Measurements from ENCODE around the gene KCNG2. TPM values are rescaled to one million over a fixed set of nuclear protein-coding genes. Genes with fewer than 3 reads are reported as not detected.

Gene KCNG2
- total RNA-seq, 1 experiment from 2014 or later, result not detected

DNA sequence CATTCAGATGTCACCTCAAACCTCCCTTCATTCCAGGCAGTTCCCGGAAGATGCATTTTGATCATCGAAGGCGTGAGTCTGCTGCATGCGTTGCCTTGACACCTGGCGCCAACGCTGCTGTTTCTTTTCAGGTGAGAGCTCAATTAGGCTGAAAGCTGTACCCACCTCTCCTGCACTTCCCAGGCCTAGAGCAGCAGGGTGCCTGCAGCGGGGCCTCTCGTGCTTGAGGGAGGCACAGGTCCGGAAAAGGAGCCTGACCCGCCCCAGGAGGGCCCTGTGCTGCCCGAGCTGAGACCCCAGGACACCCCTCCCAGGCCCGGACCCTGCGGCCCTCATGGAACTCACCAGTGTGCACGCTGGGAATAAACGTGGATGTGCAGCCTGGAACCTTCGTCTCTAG lies 31.4 kb upstream of the KCNG2 start:
- no peak for DNase-seq (ENCODE audit: low read depth)

DNA sequence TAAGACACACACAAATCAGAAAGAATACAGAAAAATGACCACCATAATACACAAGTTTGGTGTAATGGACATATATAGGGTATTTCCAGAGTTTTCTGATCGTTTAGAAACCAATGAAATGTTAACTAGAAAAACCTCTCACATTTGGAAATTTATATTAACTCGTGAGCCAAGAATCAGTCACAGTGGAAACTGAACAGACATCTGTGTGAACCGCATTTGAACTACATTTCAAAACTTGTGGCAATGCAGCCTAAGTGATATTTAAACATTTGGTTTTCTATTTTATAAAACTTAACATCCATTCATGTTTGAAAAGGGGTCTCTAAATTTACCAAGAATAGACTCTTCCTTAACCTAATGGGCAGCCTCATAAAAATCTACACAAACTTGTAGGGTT lies 29.0 kb upstream of the KCNG2 start:
- no peak for DNase-seq (ENCODE audit: low read depth)

DNA sequence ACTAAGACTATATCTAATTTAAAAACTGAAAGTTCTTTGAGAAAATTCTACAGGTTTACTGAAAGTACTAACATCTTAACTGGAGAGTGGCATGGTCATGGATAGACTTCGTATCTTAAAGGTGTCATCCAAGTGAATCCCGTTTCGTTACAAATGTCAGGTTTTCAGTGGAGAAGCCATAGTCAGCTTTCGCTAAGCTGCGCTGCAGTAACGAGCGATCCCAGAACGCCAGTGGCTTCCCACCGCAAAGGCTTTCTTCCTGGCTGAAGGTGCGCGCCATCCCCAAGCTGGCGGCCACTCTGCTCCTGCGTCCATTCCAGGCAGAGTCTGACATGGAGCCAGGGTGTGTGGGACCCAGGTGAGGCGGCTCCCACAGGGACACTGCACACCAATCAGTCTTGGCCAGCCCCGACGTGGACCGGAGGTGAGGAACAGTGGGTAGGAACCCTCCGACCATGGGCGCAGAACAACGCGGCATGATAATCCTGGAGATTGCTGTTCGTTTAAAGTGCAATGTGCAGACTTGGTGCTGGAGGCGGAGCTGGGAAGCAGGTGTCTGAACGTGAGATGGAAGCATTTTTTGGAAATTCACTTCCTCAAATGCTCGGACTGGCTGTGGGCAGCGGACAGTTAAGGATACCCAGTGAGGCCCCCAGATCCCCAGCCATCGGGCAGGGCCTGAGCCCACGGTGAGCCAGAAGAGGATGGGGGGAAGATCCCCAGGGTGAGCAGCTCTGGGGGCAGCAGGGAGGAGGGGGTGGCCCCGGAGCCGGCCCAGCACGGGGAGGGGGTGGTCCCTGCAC lies 27.8 kb upstream of the KCNG2 start:
- no peak for DNase-seq (ENCODE audit: low read depth)

DNA sequence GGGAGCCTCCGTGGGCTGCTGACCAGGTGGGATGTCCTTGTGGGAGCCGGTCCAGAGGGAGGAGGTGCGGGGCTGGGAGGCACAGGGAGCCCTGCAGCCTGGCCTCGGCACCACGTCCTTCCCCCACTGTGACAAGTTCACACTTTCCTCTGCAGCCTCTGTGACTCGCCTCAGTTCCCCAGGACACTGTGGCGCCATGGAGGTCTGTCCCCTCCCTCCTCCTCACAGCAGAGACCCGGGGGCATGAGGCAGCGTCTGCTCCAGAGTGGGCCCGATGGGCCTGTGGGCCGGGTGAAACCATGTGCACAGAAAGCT lies 27.3 kb upstream of the KCNG2 start:
- DNase-seq (ENCODE audit: low read depth), result no peak

DNA sequence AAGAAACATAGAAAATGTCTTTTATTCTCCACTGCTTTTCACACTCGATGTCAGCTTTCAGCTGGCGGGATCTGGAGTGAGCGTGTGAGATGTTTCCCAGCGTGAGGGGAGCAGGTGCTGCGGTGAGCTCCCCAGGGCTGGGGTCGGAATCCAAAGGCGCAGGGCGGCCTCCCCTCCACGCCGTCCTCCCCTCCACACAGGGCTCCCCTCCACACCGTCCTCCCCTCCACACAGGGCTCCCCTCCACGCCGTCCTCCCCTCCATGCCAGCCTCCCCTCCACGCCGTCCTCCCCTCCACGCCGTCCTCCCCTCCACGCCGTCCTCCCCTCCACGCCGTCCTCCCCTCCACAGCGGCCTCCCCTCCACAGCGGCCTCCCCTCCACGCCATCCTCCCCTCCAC lies 26.9 kb upstream of the KCNG2 start:
- DNase-seq (ENCODE audit: low read depth), result no peak

DNA sequence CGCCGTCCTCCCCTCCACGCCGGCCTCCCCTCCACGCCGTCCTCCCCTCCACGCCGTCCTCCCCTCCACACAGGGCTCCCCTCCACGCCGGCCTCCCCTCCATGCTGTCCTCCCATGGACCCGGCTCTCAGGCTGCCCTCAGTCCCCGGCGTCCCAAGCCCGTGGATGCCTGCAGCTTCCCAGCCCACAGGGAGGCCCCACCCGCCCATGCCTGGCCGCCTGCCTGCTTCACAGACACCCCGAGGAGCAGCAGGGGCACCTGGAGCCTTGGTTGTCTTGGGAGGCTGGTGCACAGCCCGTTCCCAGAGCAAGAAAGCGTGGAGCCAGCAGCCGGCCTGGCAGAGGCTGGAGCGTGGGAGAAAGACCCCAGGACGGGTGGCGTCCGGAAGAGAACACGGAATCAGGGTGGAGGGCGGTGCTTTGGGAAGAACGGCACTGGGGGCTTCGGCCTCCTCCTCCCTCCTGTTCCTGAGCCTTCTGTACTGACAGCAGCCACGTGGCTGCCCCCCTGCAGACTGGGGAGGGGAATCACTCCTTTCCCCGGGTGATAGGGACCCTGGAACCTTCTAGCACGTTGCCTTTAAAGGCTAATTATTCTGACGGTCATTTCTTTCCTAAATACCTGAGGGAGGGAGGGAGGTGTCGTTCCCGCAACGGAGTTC lies 26.2 kb upstream of the KCNG2 start:
- DNase-seq (ENCODE audit: low read depth), result no peak

DNA sequence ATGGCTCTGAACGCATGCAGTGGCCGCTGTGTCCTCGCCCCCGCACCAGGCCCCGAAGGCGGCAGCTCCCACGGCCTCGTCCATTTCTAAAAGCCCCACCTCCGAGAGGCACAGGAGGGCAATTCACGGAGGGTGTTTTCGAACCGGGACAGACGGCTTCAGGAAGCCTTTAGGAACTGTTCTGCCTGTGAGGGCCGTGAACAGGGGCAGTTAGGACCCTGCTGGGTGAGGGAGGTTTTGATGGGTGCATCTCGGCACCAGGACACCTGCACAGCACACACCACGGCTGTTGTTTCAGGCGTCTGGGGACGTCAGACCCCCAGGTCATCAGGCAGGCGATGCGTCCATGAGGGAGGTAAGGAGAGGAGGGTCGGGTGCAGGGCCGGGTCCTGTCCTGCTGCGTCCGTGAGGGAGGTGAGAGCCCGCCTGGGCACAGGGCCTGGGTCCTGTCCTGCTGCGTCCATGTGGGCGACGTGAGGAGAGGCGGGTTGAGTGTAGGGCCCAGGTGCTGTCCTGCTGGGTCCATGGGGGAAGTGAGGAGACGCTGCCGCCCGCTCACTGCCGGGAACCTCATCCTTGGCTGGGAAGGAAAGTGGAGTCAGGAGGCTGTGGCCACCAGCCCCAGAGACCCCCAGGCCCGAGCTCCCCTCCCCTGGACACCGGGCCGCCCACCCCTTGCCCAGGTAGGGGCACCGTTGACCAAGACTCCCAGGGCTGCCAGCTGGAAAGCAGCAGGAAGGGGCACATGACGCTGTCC lies 25.5 kb upstream of the KCNG2 start:
- DNase-seq (ENCODE audit: low read depth), result no peak

DNA sequence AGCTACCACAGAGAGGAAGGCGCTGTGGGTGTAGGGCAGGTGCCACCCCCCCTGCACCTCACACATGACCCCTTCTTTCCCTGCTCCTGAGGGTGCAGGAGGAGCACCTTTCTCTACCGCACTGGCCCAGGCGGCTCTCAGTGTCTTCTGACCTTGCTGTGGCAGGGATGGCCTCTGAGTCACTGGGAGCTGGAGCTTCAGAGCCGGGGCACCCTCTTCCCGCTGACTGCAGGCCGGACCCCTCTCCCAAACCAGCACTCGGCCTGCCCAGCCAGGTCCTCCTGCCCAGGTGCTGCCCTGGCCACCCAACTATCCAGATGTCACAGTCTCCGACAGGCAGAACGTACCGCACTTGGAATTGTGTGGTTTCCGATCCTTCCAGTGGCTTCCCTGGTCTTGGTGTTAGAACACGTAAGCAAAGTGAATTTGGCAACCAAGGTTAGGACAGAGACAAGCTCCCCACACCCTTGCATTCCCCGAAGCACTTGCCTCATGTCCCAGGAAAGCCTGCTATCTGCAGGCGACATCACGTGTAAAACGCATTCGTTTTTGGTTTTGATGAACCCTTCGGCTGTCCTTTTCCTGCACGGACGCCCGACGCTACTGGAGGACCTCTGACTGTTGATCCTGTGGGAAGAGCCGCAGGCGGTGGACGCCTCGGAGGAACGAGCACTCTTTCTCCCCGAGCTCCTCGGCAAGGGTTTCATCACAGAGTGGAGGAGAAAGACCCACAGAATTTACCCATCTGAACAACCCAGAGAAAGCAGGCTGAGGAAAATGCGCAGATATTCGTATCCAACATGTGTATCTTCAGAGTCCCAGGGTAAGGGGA lies 24.7 kb upstream of the KCNG2 start:
- no peak for DNase-seq (ENCODE audit: low read depth)

DNA sequence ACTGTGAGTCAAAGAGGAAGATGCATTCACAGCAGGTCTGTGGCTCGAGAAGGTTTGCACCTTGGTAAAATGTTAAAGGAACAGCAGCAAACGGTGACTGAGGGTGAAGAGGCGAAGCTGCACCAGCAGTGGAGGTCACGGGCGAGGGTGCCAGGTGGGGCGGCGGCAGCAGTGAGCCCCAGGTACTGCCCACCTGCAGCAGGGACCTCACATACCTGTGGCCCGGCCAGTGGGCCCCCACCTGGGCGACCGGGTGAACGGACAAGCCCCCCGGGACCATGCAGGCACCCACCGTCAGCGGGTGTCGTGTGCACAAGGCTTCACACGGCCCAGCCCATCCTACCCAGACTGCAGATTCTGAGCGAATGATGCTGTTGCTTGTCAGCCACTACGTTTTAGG lies 23.6 kb upstream of the KCNG2 start:
- DNase-seq (ENCODE audit: low read depth), result no peak

DNA sequence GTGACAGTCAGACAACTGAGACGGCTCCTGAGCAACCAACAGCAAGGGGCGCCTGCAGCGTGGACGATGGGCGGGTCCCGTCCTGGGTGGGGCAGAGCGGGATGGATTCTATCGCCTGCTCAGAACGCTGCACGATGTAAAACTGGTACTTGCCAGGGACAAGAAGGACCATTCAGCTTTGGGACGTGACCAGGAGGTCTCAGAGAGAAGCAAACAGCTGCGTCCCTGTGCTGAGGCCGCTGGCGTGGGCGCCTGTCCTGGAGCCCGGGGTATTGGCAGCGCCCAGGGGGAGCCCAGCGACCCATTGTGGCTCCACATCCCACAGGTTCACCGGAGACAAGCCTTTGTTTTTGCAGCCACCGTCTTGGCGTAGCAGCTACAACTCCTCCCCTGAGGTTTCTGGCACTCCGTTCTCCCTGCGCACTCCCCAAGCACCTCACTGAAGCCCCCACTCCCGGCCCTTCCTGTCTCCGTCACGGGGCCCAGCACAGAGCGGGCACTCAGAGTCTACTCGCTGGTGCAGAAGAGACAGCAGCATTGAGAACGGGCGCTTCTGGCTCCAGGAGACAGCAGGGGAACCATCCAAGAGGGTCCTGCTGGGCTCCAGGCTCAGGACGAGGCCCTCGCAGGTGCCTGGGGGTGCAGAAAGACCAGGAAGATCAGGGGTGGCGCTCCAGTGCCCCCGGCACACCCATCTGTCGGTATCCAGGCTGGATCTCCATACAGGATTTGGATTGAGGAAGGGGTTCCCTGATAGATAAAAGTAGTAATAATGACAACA lies 22.1 kb upstream of the KCNG2 start:
- no peak for DNase-seq (ENCODE audit: low read depth)

DNA sequence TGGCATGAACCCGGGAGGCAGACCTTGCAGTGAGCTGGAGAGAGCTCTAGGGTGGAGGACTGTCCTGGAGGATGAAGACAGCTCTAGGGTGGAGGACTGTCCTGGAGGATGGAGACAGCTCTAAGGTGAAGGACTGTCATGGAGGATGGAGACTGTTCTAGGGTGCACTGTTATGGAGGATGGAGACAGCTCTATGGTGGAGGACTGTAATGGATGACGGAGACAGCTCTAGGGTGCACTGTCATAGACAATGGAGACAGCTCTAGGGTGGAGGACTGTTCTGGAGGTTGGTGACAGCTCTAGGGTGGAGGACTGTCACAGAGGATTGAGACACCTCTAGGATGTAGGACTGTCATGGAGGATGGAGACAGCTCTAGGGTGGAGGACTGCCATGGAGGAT lies 21.1 kb upstream of the KCNG2 start:
- no peak for DNase-seq (ENCODE audit: low read depth)

DNA sequence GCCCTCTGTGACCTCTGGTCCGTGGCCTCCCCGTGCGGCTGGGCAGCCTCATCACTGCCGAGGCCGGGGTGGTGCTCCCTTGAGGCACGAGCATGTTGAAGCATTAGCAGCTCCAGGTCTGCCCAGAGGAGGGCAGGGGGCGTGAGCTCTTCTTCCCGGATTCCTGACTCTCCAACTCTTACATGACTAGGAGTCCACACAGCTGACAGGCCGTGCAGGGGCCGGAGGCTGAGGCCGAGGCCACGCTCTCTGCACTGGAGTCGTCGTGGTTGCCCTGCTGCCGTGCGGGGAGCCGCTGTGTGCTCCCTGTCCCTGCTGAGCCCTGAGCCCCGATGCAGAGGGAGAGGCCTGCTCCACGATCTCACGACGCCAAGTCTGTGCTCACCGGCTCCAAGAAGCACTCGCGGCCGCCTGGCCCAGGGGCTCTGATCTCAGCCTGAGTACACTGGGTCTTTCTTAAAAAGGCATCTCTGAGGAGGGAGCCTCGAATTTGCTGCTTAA lies 19.4 kb upstream of the KCNG2 start:
- no peak for DNase-seq (ENCODE audit: low read depth)

DNA sequence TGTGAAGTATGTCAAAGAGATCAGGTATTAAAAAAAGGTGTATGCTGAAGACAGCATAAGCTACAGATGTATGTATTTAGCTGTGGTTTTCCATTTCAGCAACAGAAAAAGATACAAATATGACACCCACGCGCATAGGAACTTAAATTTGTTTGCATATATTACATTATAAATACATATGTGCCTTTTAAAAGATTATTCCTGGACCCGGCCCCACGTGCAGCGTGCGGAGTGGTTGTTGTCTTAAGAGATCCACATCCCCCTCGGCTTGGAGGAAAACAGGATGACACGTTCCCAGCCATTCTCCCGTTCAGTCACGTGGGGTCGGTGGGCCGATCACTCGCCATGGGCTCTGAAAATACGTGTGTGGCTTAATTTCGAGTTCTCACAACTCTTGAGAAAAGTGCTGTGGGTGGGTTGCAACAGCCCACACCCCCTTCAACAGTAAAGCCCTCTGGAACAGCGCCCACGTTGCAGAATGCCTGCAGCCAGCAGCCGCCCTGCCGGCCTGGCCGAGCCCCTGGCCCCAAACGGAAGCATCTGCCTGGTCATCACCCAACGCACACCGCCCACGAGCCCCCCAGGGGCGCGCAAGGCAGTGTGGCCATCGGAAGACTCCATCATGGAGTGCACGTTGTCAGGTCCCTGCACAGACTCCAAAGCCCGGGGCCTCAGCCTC lies 18.6 kb upstream of the KCNG2 start:
- no peak for DNase-seq (ENCODE audit: low read depth)

DNA sequence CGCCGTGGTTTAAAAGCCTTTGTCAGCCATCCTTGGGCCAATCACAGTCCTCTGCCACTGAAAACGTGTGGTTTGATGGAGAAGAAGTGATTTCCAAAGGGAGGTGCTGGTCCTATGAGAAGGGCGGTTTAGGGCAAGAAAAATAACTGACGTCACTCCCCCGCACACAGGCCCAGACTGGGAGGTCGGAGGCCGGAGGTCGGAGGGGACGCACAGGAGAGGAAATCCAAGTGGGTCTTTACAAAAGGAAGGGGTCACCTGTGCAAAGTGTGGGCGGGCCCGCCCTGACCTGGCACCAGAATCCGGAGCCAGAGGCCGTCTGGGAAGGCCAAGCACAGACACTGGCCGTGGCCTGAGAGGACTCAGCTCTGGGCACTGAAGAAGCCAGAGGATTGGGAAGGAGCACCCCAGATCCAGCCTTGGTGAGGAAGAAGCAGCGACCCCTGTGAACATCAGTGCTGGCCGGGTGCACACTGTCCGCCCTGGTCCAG lies 18.0 kb upstream of the KCNG2 start:
- DNase-seq (ENCODE audit: low read depth), result no peak

DNA sequence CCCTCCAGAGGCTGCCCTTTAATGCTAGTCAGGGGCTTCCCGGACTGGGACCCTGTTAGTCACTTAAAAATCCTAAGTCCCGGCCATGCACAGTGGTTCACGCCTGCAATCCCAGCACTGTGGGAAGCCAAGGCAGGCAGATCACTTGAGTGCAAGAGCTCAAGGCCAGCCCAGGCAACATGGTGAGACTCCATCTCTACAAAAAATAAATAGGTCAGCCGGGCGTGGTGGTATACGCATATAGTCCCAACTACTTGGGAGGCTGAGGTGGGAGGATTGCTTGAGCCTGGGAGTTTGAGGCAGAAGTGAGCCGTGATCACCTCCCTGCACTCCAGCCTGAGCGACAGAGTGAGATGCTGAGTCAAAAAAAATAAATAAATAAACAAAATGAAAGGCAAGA lies 17.2 kb upstream of the KCNG2 start:
- no peak for DNase-seq (ENCODE audit: low read depth)

DNA sequence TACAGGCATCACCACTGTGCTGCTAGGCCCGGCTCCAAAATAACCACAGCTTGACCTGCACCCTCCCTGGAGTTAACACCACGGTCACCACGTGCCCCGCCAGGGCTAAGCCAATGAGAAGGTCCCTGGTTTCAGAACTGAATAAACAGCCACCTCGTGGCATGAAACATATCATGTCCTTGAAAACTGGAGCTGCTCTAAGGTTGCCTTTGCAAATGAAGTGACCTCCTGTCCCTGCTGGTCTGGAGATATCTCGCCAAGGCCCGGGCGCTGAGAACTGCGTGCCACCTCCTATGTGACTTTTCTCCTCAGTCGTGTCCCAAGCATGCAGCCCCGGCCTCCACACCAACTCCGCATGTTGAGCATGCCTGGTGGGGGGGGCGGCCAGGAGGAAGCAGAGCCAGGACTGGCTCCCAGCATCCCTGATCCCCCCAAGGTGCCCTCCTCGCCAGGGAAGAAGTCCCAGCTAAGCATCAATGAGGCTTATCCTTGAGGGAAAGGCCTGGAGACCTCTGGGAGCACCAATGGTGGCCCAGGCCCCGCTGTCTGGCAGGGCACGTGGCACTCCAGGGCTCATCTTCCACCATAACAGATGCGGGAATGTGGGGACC lies 16.3 kb upstream of the KCNG2 start:
- no peak for DNase-seq (ENCODE audit: low read depth)

DNA sequence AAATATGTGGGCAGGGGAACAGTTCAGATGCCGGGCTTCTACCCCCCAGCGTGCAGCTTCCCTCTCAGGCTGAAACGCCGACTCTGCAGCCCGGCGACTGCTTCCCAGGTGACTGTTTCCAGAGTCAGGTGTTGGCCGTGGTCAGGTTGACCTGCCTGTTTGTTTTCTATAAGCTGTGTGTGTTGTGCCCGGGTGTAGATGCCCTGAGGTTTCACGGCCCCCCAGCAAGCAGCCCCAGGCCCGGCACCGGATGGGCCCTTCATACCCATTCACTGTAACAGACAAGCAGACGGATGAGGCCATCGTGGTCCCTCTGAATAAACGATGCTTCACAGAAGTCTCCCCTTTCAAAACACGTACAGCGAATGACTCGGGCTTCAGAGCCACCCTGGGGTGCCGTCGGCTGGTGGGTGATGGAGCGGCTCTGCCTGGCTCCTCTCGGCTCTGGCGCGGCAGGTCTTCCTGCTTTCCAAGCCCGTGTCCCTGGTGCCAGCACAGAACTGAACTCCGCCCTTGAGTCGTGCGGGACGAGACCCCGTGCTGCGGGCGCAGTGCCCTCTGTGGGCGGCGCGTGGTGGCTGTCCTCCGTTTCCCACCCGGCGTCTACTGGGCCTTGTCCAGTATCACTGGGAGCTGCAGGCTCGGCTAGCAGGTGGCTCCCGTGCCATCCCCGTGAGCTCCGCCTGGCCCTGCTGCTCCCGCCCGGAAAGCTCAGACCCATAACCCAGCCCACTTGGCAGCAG lies 15.0 kb upstream of the KCNG2 start:
- no peak for DNase-seq (ENCODE audit: low read depth)

DNA sequence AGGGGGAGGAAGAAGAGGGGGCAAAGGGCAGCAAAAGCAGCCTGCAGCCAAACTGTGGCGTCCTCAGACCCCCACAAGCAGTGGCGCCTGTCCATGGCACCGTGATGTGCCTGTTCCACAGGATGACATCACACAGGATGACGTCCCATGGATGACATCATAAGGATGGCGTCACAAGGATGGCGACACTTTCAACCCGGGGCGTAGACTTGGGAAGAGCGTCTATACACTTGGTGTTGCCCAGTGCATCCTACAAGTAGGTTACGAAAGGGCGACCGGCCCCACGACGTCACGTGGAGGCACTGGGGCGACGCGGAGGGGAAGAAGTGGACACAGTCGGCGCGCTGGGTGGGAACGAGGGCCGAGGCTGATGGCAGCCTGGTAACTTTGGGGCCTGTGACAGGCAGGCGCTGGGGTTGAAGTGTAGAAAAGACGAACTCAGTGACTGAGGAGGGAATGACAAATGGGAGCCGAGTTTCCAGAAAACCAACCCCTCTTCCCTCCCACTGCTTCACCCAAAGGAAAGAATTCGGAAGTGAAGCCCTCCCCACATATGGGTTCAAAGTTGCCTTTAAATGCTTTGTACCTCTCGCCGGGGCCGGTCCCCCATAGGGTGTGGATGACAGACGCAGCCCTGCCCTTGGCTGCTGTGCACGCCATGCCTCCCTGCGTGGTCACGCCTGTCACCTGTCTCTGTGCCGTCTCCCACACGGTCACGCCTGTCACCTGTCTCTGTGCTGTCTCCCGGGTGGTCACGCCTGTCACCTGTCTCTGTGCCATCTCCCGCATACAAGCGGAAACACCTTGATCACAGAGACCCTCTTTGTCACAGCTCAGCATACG lies 13.4 kb upstream of the KCNG2 start:
- no peak for DNase-seq (ENCODE audit: low read depth)
